ENCODE data around the gene ACTRT2.

Gene ACTRT2

GRCh38 chr1:3018576-3018975 is 2.7 kb upstream of the ACTRT2 start:
- no peak for DNase-seq

DNA sequence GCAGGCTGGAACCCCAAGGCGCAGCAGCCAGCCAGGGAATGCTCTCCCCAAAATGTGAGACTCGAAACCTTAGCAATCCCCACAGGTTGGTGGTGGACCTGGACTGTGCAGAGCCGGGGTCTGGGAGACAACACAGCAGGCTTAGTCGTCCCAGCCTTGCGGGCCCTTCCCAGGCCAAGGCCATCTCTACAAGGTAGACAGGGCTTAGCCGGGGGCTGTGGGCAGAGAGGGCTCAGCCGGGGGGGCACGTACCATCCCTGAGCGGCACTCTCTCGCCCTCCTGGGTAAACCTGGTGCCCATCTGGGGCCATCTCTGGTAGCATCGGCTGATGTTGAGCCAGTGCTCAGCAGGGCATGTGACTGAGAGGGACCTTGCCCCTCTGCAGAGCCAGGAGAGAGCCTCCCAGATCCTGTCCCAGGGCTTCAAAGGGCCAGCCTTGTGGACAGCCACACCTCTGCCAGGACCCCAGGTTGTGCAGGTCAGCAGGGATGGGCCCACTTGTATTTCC is 2.2 kb upstream of the ACTRT2 start:
- DNase-seq, result no peak

DNA sequence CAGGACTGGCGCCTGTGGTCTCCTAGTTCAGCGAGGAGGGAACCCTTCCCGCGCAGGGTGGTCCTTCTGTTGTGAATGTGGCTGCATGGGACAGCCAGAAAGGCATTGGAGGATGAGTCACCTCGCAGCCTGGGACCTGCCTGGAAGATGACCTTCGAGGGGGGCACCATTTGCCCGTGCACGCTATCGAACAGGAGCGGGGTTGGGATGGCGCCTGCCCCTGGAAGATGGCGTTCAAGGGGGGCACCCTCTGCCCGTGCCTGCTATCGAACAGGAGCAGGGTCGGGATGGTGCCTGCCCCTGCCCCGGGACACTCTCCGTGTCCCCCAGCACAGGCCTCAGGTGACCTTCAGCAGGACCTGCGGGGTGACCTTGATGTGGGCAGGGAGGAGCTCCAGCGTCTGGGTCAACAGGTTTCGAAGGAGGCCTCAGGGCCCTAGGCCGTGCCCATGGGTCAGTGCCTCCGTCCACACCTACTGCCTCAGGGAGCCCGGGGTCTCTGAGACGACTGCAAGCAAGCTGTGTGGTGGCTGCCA is 1.7 kb upstream of the ACTRT2 start:
- no peak for DNase-seq

DNA sequence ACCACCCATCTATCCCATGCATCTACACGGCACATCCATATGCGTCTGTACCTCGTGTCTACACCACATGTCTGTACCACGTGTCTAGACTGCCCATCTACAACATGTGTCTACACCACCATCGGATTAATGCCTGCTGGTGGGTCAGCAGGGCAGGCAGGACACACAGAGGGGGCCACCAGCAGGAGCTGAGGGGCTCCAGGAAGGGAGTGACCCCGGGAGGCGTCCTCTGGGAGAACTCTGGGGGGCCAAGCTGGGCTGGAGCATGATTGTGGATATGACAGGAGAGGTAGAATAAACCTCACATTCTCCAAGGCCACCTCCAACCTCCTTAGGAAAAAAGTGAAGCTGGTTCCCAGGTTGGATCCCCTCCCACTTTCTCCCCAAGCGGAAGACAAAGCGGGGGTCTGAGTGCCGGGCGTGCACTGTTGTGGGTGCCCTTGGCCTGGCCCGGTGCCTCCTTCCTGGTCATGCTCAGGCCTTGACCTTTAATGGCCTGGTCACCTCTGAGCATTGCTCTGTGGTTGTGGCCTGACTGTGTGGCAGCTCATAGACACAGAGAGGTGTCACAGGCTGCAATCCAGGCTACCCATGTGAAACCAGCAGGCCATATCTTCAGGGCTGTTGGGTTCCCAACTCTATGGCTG is 881 bp upstream of the ACTRT2 start:
- DNase-seq, result no peak

DNA sequence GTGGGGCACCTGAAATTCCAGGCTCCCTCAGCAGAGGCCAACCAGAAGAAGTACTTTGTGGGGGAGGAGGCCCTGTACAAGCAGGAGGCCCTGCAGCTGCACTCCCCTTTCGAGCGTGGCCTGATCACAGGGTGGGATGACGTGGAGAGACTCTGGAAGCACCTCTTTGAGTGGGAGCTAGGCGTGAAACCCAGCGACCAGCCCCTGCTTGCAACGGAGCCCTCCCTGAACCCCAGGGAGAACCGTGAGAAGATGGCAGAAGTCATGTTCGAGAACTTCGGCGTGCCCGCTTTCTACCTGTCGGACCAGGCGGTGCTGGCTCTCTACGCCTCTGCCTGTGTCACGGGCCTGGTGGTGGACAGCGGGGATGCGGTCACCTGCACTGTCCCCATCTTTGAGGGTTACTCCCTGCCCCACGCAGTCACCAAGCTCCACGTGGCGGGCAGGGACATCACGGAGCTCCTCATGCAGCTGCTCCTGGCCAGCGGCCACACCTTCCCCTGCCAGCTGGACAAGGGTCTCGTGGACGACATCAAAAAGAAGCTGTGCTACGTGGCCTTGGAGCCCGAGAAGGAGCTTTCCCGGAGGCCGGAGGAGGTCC is 634 bp downstream of the ACTRT2 start:
- no peak for DNase-seq

DNA sequence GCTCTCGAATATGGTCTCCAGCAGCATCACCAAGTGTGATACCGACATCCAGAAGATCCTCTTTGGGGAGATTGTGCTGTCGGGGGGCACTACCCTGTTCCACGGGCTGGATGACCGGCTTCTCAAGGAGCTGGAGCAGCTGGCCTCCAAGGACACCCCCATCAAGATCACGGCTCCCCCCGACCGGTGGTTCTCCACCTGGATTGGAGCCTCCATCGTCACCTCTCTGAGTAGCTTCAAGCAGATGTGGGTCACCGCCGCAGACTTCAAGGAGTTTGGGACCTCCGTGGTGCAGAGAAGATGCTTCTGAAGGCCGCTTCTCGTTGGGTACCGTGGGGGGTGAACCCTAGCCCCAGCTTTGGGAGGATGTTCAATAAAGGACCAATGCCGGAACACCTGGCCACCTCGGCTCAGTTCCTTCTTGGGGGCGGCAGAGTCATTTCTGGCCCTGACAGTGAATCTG is 1.3 kb downstream of the ACTRT2 start:
- no peak for DNase-seq

DNA sequence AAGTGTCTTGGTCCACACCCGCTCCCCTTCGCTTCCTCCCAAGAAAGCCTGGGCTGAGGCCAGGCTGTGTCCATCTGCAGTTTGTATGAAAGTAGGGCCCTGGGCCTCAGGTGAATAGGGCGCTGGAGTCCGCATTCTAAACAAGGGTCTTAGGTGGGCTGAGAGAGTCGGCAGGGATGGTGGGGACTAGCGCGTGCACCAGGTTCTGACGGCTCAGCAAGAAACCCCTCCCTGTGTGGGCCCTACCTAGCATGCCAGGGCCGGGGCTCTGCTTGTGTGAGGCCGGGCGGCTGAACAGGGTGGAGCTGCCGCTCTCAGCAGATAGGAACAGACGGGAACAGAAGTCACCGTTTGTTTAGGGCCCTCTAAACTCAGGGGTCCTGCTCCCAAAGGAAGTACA is 1.7 kb downstream of the ACTRT2 start:
- DNase-seq, result no peak

DNA sequence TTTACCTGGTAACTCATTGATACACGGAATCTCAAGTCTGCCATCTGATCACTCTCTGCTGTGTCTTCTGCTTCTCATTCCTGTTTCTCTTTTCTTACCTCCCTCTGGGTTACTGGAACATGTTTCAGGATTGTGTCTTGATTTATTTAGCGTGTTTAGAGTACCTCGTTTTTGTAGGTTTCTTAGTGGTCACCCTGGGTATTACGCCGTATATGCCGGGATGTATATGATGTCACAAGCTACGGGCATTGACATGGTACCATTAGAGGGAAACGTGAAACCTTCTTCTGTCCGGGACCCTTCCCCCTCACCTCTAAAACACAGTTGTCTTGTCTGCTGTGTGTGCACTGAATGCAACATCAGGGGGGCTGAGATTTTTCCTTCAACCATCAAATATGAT is 2.8 kb downstream of the ACTRT2 start:
- no peak for DNase-seq

GRCh38 chr1:3024588-3024987 is 3.3 kb downstream of the ACTRT2 start:
- no peak for DNase-seq

DNA sequence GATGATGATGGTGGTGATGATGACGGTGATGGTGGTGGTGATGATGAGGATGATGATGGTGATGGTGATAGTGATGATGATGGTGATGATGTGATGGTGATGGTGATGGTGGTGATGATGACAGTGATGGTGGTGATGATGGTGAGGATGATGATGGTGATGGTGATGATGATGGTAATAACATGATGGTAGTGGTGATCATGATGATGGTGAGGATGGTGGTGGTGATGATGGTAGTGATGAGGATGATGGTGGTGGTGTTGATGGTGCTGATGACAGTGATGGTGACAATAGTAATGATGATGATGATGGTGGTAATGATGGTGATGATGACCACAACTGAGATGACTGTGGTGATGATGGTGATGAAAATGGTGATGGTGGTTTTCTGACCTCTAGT is 4.9 kb downstream of the ACTRT2 start:
- no peak for DNase-seq

DNA sequence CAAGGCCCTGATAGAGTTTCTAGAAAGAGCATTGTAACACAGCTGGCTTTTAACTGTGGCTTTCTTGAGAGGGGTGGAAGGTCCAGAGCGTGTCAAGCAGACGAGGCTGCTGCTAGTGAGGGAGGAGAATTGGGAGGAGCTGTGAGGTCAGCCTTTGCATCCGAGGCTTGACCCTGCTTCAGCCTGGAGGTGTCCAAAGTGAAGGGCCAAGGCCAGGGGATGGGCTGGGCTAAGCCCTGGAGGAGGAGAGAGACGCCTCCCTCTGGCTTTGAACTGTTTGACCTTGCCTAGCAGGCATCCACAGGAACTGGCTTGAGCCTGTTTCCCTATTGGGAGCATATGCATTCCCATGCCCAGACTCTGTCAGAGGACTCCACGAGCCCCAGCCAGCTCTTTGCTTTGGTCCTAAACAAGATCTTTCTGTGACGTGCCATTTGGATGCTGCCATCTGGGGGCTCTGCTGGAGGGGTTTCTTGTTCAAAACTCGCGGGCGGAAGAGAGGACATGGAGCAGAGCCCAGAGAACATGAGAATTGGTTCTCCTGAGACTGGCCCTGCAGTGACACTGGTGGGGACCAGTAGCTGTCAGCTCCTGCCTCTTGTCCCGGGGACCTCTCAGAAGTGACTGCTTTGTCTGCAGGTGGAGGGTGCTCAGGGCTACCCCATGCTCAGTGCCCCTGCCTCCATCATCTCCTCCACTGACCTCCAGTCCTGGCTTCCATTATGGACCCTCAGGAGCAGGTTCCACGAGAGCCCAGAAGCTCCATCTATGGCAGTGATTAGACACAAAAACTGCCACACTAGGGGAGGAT is 5.5 kb downstream of the ACTRT2 start:
- no peak for DNase-seq

- no peak for DNase-seq
These were observed 6.5 kb downstream of the ACTRT2 start for GRCh38 chr1:3027611-3028371.

DNA sequence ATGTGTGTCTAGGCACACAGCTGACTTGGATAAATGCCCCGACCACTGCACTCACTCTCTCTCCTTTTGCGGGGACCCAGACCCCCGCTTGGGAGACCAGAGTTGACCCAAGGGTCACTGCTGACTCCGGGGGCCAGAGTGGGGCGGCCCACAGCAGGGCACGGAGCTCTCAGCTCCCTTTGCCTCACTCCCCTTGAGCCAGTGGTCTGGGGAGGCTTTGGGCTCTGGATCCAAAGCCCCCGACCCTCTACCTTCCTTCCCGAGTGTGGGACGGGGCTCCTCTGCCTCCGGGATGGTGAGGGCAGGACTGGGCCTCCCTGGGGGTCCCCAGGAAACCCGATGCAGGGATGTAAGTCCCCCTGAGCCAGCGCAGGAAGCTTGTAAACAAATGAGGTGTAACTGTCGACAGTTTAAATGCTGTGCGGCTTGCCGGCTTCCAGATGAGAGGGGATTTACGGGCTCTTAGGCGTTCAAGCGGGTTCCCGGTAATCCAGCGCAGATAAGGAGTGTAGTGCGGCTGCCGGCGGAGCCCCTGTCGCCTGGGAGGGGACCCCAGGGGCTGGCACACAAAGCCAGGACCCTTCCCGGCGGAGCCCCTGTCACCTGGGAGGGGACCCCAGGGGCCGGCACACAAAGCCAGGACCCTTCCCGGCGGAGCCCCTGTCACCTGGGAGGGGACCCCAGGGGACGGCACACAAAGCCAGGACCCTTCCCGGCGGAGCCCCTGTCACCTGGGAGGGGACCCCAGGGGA is 7.4 kb downstream of the ACTRT2 start:
- no peak for DNase-seq

- no peak for DNase-seq
These were observed 8.3 kb downstream of the ACTRT2 start for GRCh38 chr1:3029481-3029961.

DNA sequence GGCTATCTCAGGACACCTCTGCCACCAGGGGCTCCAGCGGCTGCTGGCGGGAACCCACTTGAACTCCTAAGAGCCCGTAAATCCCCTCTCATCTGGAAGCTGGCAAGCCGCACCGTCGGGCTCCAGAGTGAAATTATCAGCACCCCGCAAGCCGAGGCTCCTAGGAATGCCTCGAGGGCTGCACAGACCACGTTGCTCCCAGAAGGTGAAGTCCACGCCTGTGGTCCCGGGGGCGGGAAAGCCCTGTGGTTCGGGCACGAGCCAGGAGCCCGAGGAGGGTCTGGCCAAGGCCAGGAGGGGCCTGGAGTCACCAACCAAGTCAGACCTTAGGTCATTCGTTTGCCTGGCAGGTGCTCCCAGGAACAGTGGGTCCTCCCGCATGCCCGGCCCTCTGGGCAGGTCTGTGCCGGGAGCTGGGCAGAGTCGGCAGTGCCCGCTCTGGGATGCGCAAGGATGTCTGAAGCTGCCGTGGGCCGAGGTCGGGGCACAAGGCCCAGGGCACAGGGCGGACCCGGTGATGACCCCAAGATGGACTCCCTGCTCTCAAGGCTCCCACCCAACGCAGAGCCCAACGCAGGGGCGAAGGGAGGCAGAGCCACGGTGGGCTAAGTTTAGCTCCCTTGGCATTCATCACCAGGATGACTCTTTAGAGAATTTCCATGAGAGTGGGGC is 8.9 kb downstream of the ACTRT2 start:
- no peak for DNase-seq

DNA sequence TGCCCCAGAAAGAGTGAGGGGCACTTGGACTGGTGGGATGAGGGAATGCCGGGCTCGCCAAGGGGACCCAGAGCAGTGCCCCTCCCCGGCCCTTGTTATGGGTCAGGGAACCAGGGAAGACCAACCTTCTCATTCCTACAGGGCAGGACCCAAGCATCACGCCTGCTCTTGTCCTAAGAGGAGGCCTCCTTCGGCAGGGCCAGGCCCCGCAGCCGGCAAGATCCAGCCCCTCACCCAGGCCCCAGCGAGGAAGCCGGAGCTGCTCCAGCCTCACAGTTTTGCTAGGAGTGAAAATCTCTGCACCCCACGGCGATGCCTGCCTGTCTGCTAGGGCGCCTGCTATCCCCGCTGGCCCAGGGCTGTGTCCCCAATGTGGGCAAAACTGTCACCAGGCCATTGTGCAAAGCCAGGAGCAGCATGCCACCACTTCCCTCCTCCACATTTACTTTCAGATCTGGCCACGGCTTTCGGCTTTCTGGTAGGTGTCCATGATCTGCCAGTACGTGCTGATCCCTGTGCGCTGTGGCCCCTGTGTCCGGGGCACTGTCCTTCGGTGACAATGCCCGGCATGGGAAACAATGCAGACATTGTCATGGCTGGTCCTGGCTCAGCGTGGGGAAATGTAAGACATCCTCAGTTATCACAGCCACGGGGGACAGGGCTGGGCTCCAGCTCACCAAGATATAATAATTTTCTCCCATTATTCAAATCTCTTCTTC is 9.6 kb downstream of the ACTRT2 start:
- DNase-seq, result no peak

GRCh38 chr1:3031401-3032221 is 10.3 kb downstream of the ACTRT2 start:
- no peak for DNase-seq

DNA sequence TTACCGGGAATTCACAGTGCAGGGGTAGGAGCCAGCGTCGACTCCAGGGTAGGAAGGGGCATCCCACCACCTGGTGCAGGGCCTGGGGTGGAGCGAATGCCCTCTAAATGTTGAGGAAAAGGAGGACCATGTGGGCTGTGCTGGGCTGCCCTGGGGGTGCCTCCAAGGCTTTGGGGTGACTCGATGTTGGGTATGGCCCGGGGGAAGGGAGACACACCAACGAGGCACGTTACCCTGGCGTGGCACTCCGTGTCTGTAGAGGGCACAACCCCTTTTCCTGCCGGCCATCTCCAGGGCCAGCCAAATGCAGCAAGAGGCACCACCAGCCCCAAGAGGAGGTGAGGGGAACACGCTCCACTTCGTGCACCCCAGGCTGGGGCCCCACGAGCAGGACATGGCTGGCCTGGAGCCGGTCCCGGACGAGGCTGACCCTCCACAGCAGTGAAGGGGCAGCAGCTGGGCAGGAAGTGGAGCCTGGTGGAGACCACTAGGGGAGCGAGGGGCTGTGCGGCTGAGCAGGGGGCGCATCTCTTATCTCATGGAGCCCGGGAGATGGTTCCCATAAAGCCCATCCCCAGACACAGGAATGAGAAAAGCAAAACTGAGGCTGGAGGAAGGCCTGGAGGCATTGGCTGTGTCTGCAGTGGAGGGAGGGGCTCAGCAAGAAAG is 11.2 kb downstream of the ACTRT2 start:
- no peak for DNase-seq
